Heart left ventricle (tissue), 13 donors: ENCODE results near the gene BTD.

ENCODE experiments used
- CTCF ChIP-seq, 12 donors: fragments of 200-600 bp; sonication (generic) in 4 of 12; IDR thresholded peaks; one replicate each; pipeline versions ENCODE4 v1.5.0 to v1.8.0; 2018 to 2022; ENCODE audit warnings: antibody characterized with exemption in 12 of 12, mild to moderate bottlenecking in 5 of 12
- POLR2A ChIP-seq, 2 donors: fragments of 450-650 bp; IDR thresholded peaks; one replicate each; pipeline ENCODE4 v1.6.1; 2017; ENCODE audit warnings: antibody characterized with exemption in 2 of 2, mild to moderate bottlenecking in 2 of 2, moderate library complexity in 2 of 2
- donor health status: ischemic (EF 13 %, LVEDD 7.1; RV severe dilation, severe dysfunction).
- donor health status: DM: no; HTN: yes; CAD: no.
- donor health status: DM: no; HTN: no; CAD: no.
- donor health status: ischemic (EF 25% LVEDD 6.9; RV normal size, moderate dysfunction).
- donor health status: ischemic (EF 25% LVEDD 5.7; RV mildly dilated, moderate dysfunction).
- donor health status: ischemic (EF 35%, LVEDD 5.7; RV mildly dilated, moderate dysfunction).
- donor health status: nonischemic (EF 11% LVEDD 7.7; RV severe dilation, severe dysfunction).
- donor health status: DM: yes; HTN: yes; CAD: no.
- donor health status: PGD.
- donor health status: ischemic (EF 29% LVEDD 5.4; RV normal size, mild dysfunction).
- donor health status: nonischemic (EF 23%, LVEDD 6.1; RV moderate dilation, normal function).

- no peak for TF ChIP-seq POLR2A (IDR thresholded peaks at IDR 0.05)
- no peak for TF ChIP-seq CTCF (IDR thresholded peaks at IDR 0.05)
Observed at GRCh38 chr3:15611018-15611417, 9.5 kb downstream of the BTD start.
